ENCODE results near the gene RXYLT1. TPM values are rescaled to one million over a fixed set of nuclear protein-coding genes. Genes with fewer than 3 reads are reported as not detected.

The RXYLT1 gene
- polyA plus RNA-seq, 1 donor from 2014 or later, result 30.5 TPM

GRCh38 chr12:63805704-63806672, 26.3 kb downstream of the RXYLT1 start:
- TF ChIP-seq RAD21 (conservative IDR thresholded peaks at IDR 0.05) (no peak), POLR2AphosphoS5 (IDR thresholded peaks at IDR 0.05) (no peak), REST (IDR thresholded peaks at IDR 0.05; ENCODE audit: borderline replicate concordance) (no peak), TAF1 (IDR thresholded peaks at IDR 0.05; ENCODE audit: low read depth) (no peak), SMC3 (conservative IDR thresholded peaks at IDR 0.05; ENCODE audit: poor library complexity) (no peak), EZH2 (IDR thresholded peaks at IDR 0.05; ENCODE audit: borderline replicate concordance, insufficient read depth, low read length, poor library complexity, severe bottlenecking) (no peak), MXI1 (conservative IDR thresholded peaks at IDR 0.05; ENCODE audit: poor library complexity, severe bottlenecking) (no peak), CTCF (IDR thresholded peaks at IDR 0.05; ENCODE audit: poor library complexity, severe bottlenecking) (no peak), EP300 (conservative IDR thresholded peaks at IDR 0.05; ENCODE audit: poor library complexity, severe bottlenecking) (no peak)
- no peaks in the 10 kb centered on the region for H3K36me3 ChIP-seq (ENCODE audit: insufficient read depth, low read length)
- no peak overlapping the region for H3K9ac ChIP-seq (ENCODE audit: low read length)
- no peaks in the 10 kb centered on the region for H3F3A ChIP-seq (ENCODE audit: insufficient read depth, low read length, poor library complexity, severe bottlenecking)
- no peaks in the 10 kb centered on the region for H4K20me1 ChIP-seq (ENCODE audit: insufficient read depth)
- no peaks in the 10 kb centered on the region for H3K27me3 ChIP-seq (ENCODE audit: insufficient read depth, low read depth, low read length)
- H3K9me3 ChIP-seq (ENCODE audit: low read length), result no peaks in the 10 kb centered on the region
- H3K27ac ChIP-seq (ENCODE audit: low read length), result no peak overlapping the region
- H3K9me2 ChIP-seq (ENCODE audit: insufficient read depth, low read length), result no peaks in the 10 kb centered on the region
- H3K4me3 ChIP-seq (ENCODE audit: low read length), result no peak overlapping the region
- H2AFZ ChIP-seq (ENCODE audit: low read depth, low read length), result no peak overlapping the region
- H3K4me2 ChIP-seq (ENCODE audit: low read length), result no peak overlapping the region
- no peaks in the 10 kb centered on the region for H3K79me2 ChIP-seq (replicated peaks; ENCODE audit: insufficient read depth, low read length)

- Histone ChIP-seq H4K20me1 (ENCODE audit: insufficient read depth) (no peaks in the 10 kb centered on the region), H3K4me3 (ENCODE audit: low read length) (no peak overlapping the region), H3K27me3 (ENCODE audit: insufficient read depth, low read depth, low read length) (no peaks in the 10 kb centered on the region), H3K9ac (ENCODE audit: low read length) (no peak overlapping the region), H3K36me3 (ENCODE audit: insufficient read depth, low read length) (no peaks in the 10 kb centered on the region), H2AFZ (ENCODE audit: low read depth, low read length) (no peak overlapping the region), H3K27ac (ENCODE audit: low read length) (no peak overlapping the region), H3K4me2 (ENCODE audit: low read length) (no peak overlapping the region), H3K9me2 (ENCODE audit: insufficient read depth, low read length) (no peaks in the 10 kb centered on the region), H3K79me2 (replicated peaks; ENCODE audit: insufficient read depth, low read length) (no peaks in the 10 kb centered on the region), H3F3A (ENCODE audit: insufficient read depth, low read length, poor library complexity, severe bottlenecking) (no peaks in the 10 kb centered on the region), H3K9me3 (ENCODE audit: low read length) (no peaks in the 10 kb centered on the region)
- TF ChIP-seq RAD21 (conservative IDR thresholded peaks at IDR 0.05) (no peak), REST (IDR thresholded peaks at IDR 0.05; ENCODE audit: borderline replicate concordance) (no peak), SMC3 (conservative IDR thresholded peaks at IDR 0.05; ENCODE audit: poor library complexity) (no peak), EZH2 (IDR thresholded peaks at IDR 0.05; ENCODE audit: borderline replicate concordance, insufficient read depth, low read length, poor library complexity, severe bottlenecking) (no peak), POLR2AphosphoS5 (IDR thresholded peaks at IDR 0.05) (no peak), MXI1 (conservative IDR thresholded peaks at IDR 0.05; ENCODE audit: poor library complexity, severe bottlenecking) (no peak), EP300 (conservative IDR thresholded peaks at IDR 0.05; ENCODE audit: poor library complexity, severe bottlenecking) (no peak)
These were observed 28.9 kb downstream of the RXYLT1 start for GRCh38 chr12:63808631-63809030.
